Measurements from ENCODE around the gene ADRM1.

Gene ADRM1

GRCh38 chr20:62302341-62303061 lies at the start of gene ADRM1:
Gene ADRM1, plus strand, starts transcription at chr20:62302997. Its CDS starts 572 bp downstream, at chr20:62303569.
- DNase-seq, result peak; percentile 61

- DNase-seq, result no peak
Observed at GRCh38 chr20:62253398-62253797, 49.4 kb upstream of the ADRM1 start.

GRCh38 chr20:62254021-62254724 lies 48.6 kb upstream of the ADRM1 start:
- DNase-seq, result no peak

GRCh38 chr20:62255976-62256375 lies 46.8 kb upstream of the ADRM1 start:
- DNase-seq, result no peak

GRCh38 chr20:62258499-62259293 lies 44.1 kb upstream of the ADRM1 start:
- DNase-seq, result no peak

GRCh38 chr20:62259294-62259565 lies 43.6 kb upstream of the ADRM1 start:
- no peak for DNase-seq

- DNase-seq, result no peak
Observed at GRCh38 chr20:62262064-62262463, 40.7 kb upstream of the ADRM1 start.

GRCh38 chr20:62263396-62263795 lies 39.4 kb upstream of the ADRM1 start:
- DNase-seq, result no peak

- DNase-seq, result no peak
Observed at GRCh38 chr20:62265365-62265764, 37.4 kb upstream of the ADRM1 start.

GRCh38 chr20:62266340-62266739 lies 36.5 kb upstream of the ADRM1 start:
- no peak for DNase-seq

- DNase-seq, result no peak
Observed at GRCh38 chr20:62266851-62267250, 35.9 kb upstream of the ADRM1 start.

- no peak for DNase-seq
Observed at GRCh38 chr20:62267543-62267942, 35.3 kb upstream of the ADRM1 start.

GRCh38 chr20:62268228-62268900 lies 34.4 kb upstream of the ADRM1 start:
- no peak for DNase-seq

GRCh38 chr20:62269378-62269777 lies 33.4 kb upstream of the ADRM1 start:
- DNase-seq, result no peak

GRCh38 chr20:62269871-62270270 lies 32.9 kb upstream of the ADRM1 start:
- DNase-seq, result no peak

- no peak for DNase-seq
Observed at GRCh38 chr20:62272200-62272599, 30.6 kb upstream of the ADRM1 start.

- no peak for DNase-seq
Observed at GRCh38 chr20:62273416-62273815, 29.4 kb upstream of the ADRM1 start.

GRCh38 chr20:62274332-62274950 lies 28.4 kb upstream of the ADRM1 start:
- no peak for DNase-seq

- DNase-seq, result no peak
Observed at GRCh38 chr20:62275219-62275618, 27.6 kb upstream of the ADRM1 start.

- DNase-seq, result no peak
Observed at GRCh38 chr20:62276439-62276838, 26.4 kb upstream of the ADRM1 start.

GRCh38 chr20:62277253-62277652 lies 25.5 kb upstream of the ADRM1 start:
- no peak for DNase-seq

- no peak for DNase-seq
Observed at GRCh38 chr20:62280303-62280702, 22.5 kb upstream of the ADRM1 start.

Measured in NCI-H524 treated with DMSO at 0.1 percent for 48 hours (cell line).